Vagina (tissue), 2 donors: ENCODE results near the gene ATP2B2. TPM values are rescaled to one million over a fixed set of nuclear protein-coding genes. Genes with fewer than 3 reads are reported as not detected.

Source experiments
- DNase-seq, 2 donors: peaks; one replicate each; pipeline ENCODE4 v3.0.0-alpha.2; 2017; ENCODE audit errors: extremely low spot score in 2 of 2
- H3K27ac ChIP-seq: fragments of 200-600 bp; sonication (generic); one replicate; pipeline ENCODE4 v1.5.1; 2019
- H3K27me3 ChIP-seq: fragments of 200-600 bp; sonication (generic); one replicate; pipeline ENCODE4 v1.5.1; 2019
- H3K36me3 ChIP-seq, 2 donors: fragments of 200-600 bp; sonication (generic); one replicate each; pipeline ENCODE4 v1.5.1; 2017 to 2019
- H3K4me1 ChIP-seq: fragments of 200-600 bp; sonication (generic); one replicate; pipeline ENCODE4 v1.5.1; 2019
- H3K4me3 ChIP-seq, 2 donors: fragments of 200-600 bp; sonication (generic); 1 replicate in 1 of 2; 2 replicates in 1 of 2; pipeline ENCODE4 v1.5.1; 2016 to 2019
- H3K9me3 ChIP-seq: fragments of 200-600 bp; sonication (generic); one replicate; pipeline ENCODE4 v1.5.1; 2019
- CTCF ChIP-seq, 3 experiments: fragments of 450-650 bp in 2 of 3; fragments of 200-600 bp in 1 of 3; sonication (generic) in 1 of 3; IDR thresholded peaks; one replicate each; pipeline ENCODE4 v1.5.1; 2017 to 2019; ENCODE audit warnings: antibody characterized with exemption in 3 of 3, mild to moderate bottlenecking in 2 of 3, moderate library complexity in 2 of 3
- POLR2A ChIP-seq, 2 donors: fragments of 450-650 bp; IDR thresholded peaks; one replicate each; pipeline ENCODE4 v1.6.1; 2017; ENCODE audit warnings: antibody characterized with exemption in 2 of 2, mild to moderate bottlenecking in 2 of 2, moderate library complexity in 2 of 2
- POLR2AphosphoS5 ChIP-seq, 2 donors: sonication (generic); formaldehyde crosslinking; IDR thresholded peaks; one replicate each; pipeline ENCODE4 v1.9.0; 2017; ENCODE audit warnings: antibody characterized with exemption in 2 of 2, mild to moderate bottlenecking in 2 of 2, low read depth in 1 of 2; ENCODE audit not compliant: insufficient read depth in 1 of 2
- intact Hi-C: fragments of 100-400 bp; cut with DNase I; formaldehyde crosslinking; loops from one replicate; pipeline ENCODE4 v1.15.1; 2023
- total RNA-seq: library from RNA; depleted of rRNA; stranded (reverse); fragments of >200 nt; gene quantifications from one replicate; pipeline ENCODE4 v1.2.3, GENCODE V29; 2016

Gene ATP2B2
- total RNA-seq, 1 donor from 2014 or later: 0.25 TPM

GRCh38 chr3:10407361-10407760, 98.0 kb downstream of the ATP2B2 start:
- no peak for TF ChIP-seq POLR2AphosphoS5 (IDR thresholded peaks at IDR 0.05; ENCODE audit: insufficient read depth in 1 of 2, low read depth in 1 of 2)
- no peak for TF ChIP-seq CTCF (IDR thresholded peaks at IDR 0.05)
- no peak for TF ChIP-seq POLR2A (IDR thresholded peaks at IDR 0.05)
- H3K9me3 ChIP-seq: no peaks in the 10 kb centered on the region

GRCh38 chr3:10406414-10406813, 99.0 kb downstream of the ATP2B2 start:
- H3K36me3 ChIP-seq: no peaks in the 10 kb centered on the region
- DNase-seq: no peak
- no peak overlapping the region for H3K27ac ChIP-seq
- H3K27me3 ChIP-seq: no peaks in the 10 kb centered on the region
- TF ChIP-seq POLR2AphosphoS5 (IDR thresholded peaks at IDR 0.05; ENCODE audit: insufficient read depth in 1 of 2, low read depth in 1 of 2) (no peak), CTCF (IDR thresholded peaks at IDR 0.05) (no peak), POLR2A (IDR thresholded peaks at IDR 0.05) (no peak)
- H3K4me1 ChIP-seq: no peaks in the 10 kb centered on the region
- no peak overlapping the region for H3K4me3 ChIP-seq
- intact Hi-C loops: no loop called here
- no peaks in the 10 kb centered on the region for H3K9me3 ChIP-seq

More at GRCh38 chr3:10407361-10407760, 98.0 kb downstream of the ATP2B2 start:
- Histone ChIP-seq H3K4me1 (no peaks in the 10 kb centered on the region), H3K4me3 (no peak overlapping the region), H3K36me3 (no peaks in the 10 kb centered on the region), H3K27me3 (no peaks in the 10 kb centered on the region), H3K27ac (no peak overlapping the region)
- intact Hi-C loops: no loop called here
- no peak for DNase-seq

- Histone ChIP-seq H3K9me3 (no peaks in the 10 kb centered on the region), H3K27me3 (no peaks in the 10 kb centered on the region), H3K27ac (no peak overlapping the region), H3K4me3 (no peak overlapping the region), H3K4me1 (no peaks in the 10 kb centered on the region), H3K36me3 (no peaks in the 10 kb centered on the region)
- DNase-seq: no peak
- no peak for TF ChIP-seq POLR2AphosphoS5 (IDR thresholded peaks at IDR 0.05; ENCODE audit: insufficient read depth in 1 of 2, low read depth in 1 of 2)
- intact Hi-C loops: no loop called here
These were observed 99.6 kb downstream of the ATP2B2 start for GRCh38 chr3:10405816-10406215.

GRCh38 chr3:10404876-10405275, 100.5 kb downstream of the ATP2B2 start:
- Histone ChIP-seq H3K4me3 (no peak overlapping the region), H3K9me3 (no peaks in the 10 kb centered on the region), H3K27me3 (no peaks in the 10 kb centered on the region), H3K36me3 (no peaks in the 10 kb centered on the region), H3K27ac (no peak overlapping the region), H3K4me1 (no peaks in the 10 kb centered on the region)
- intact Hi-C loops: no loop called here
- no peak for TF ChIP-seq POLR2AphosphoS5 (IDR thresholded peaks at IDR 0.05; ENCODE audit: insufficient read depth in 1 of 2, low read depth in 1 of 2)
- TF ChIP-seq CTCF (IDR thresholded peaks at IDR 0.05): no peak
- no peak for TF ChIP-seq POLR2A (IDR thresholded peaks at IDR 0.05)
- no peak for DNase-seq

- Histone ChIP-seq H3K27me3 (no peaks in the 10 kb centered on the region), H3K36me3 (no peaks in the 10 kb centered on the region), H3K4me3 (no peak overlapping the region), H3K9me3 (no peaks in the 10 kb centered on the region), H3K27ac (no peak overlapping the region), H3K4me1 (no peaks in the 10 kb centered on the region)
- TF ChIP-seq POLR2AphosphoS5 (IDR thresholded peaks at IDR 0.05; ENCODE audit: insufficient read depth in 1 of 2, low read depth in 1 of 2): no peak
- no peak for TF ChIP-seq POLR2A (IDR thresholded peaks at IDR 0.05)
- TF ChIP-seq CTCF (IDR thresholded peaks at IDR 0.05): no peak
- intact Hi-C loops: no loop called here
- DNase-seq: no peak
These were observed 101.0 kb downstream of the ATP2B2 start for GRCh38 chr3:10404377-10404776.
